Endodermal cell (in vitro differentiated cells): ENCODE results near the gene GRM5. TPM values are rescaled to one million over a fixed set of nuclear protein-coding genes. Genes with fewer than 3 reads are reported as not detected.

Experiments
- DNase-seq: peaks from one replicate; pipeline ENCODE4 v3.0.0-alpha.2; 2017
- H3K27ac ChIP-seq: 2 replicates; pipeline ENCODE4 v1.5.1; 2013; ENCODE audit warnings: mild to moderate bottlenecking, low read depth, low read length, moderate library complexity
- H3K27me3 ChIP-seq: 2 replicates; pipeline ENCODE4 v1.6.1; 2013; ENCODE audit warnings: mild to moderate bottlenecking, low read length, moderate library complexity; ENCODE audit not compliant: insufficient read depth, control insufficient read depth, poor library complexity, severe bottlenecking
- H3K36me3 ChIP-seq: 2 replicates; pipeline ENCODE4 v1.7.0; 2013; ENCODE audit warnings: mild to moderate bottlenecking, low read length, moderate library complexity; ENCODE audit not compliant: control insufficient read depth, insufficient read depth
- H3K4me1 ChIP-seq: one replicate; pipeline ENCODE4 v1.7.0; 2013; ENCODE audit warnings: low read length; ENCODE audit not compliant: control insufficient read depth, insufficient read depth
- H3K4me3 ChIP-seq: 2 replicates; pipeline ENCODE4 v1.5.1; 2013; ENCODE audit warnings: mild to moderate bottlenecking, low read length, moderate library complexity
- H3K9ac ChIP-seq: 2 replicates; pipeline ENCODE4 v1.6.1; 2013; ENCODE audit warnings: mild to moderate bottlenecking, low read length, moderate library complexity; ENCODE audit not compliant: poor library complexity, severe bottlenecking; ENCODE audit errors: extremely low read depth
- H3K9me3 ChIP-seq: 2 replicates; pipeline ENCODE4 v1.6.1; 2013; ENCODE audit warnings: mild to moderate bottlenecking, low read length, moderate library complexity; ENCODE audit not compliant: control insufficient read depth
- H3K27ac Mint-ChIP-seq: 2 replicates; pipeline ENCODE4 v1.8.0; 2020; ENCODE audit warnings: mixed read lengths
- H3K27me3 Mint-ChIP-seq: 2 replicates; pipeline ENCODE4 v1.8.0; 2021; ENCODE audit warnings: mild to moderate bottlenecking, mixed read lengths; ENCODE audit not compliant: insufficient read depth
- H3K36me3 Mint-ChIP-seq: 2 replicates; pipeline ENCODE4 v1.8.0; 2020; ENCODE audit warnings: low read depth, mixed read lengths
- H3K4me1 Mint-ChIP-seq: 2 replicates; pipeline ENCODE4 v1.8.0; 2020; ENCODE audit warnings: mixed read lengths
- H3K4me3 Mint-ChIP-seq: 2 replicates; pipeline ENCODE4 v1.8.0; 2020; ENCODE audit warnings: mild to moderate bottlenecking, moderate library complexity, mixed read lengths
- H3K9me3 Mint-ChIP-seq: 2 replicates; pipeline ENCODE4 v1.8.0; 2020; ENCODE audit warnings: mild to moderate bottlenecking, mixed read lengths
- WGBS, 2 experiments: methylation state at CpG; one replicate each; pipeline versions ENCODE4 v1.1.5 to v1.1.7; 2013; ENCODE audit warnings: missing lambda C conversion rate in 2 of 2, mixed read lengths in 1 of 2; ENCODE audit not compliant: insufficient coverage in 1 of 2, insufficient read length in 1 of 2; 5-methylcytosine and 5-hydroxymethylcytosine counted together
- total RNA-seq, 2 donors: library from RNA; stranded (reverse); fragmentation: NEBNext Ultra II Directional in 1 of 2; extraction: Animal tissue kit (Norgen Biotek cat#: 25700) in 1 of 2; gene quantifications; 2 replicates in 1 of 2; 3 replicates in 1 of 2; pipeline ENCODE4 v1.2.1, GENCODE V29; 2021
- TF ChIP-seq, protein P1 (sequence below): fragments of 200-600 bp; sonication (generic); conservative IDR thresholded peaks from 2 replicates; pipeline ENCODE4 v1.5.0; 2021; ENCODE audit warnings: antibody characterized with exemption, mild to moderate bottlenecking

The GRM5 gene
- total RNA-seq, 2 donors from 2014 or later: 0.07 to 0.09 TPM

DNA sequence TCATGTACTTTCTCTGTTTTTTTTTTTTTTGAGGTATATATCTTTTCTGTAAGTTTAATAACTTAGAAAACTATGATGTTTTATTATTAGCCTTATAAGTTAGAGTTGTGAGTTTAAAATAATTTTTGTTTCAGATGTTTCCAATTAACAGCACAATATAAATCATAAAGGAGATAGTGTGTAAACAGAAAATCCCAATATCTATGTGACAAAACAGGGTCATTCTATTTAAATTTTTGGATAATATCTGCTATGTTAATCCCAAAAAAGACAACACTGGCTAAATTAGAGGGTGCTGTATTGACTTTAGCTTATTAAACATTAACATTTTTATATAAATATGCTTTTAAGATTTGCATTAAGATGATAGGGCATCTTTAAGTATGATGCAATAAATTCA lies 410.1 kb downstream of the GRM5 start:
- Mint-ChIP-seq H3K4me3 (no peak overlapping the region), H3K27me3 (no peaks in the 10 kb centered on the region), H3K9me3 (no peaks in the 10 kb centered on the region), H3K36me3 (no peaks in the 10 kb centered on the region), H3K4me1 (peaks cover 2% of the 10 kb centered on the region), H3K27ac (no peak overlapping the region)
- TF ChIP-seq, protein P1, sequence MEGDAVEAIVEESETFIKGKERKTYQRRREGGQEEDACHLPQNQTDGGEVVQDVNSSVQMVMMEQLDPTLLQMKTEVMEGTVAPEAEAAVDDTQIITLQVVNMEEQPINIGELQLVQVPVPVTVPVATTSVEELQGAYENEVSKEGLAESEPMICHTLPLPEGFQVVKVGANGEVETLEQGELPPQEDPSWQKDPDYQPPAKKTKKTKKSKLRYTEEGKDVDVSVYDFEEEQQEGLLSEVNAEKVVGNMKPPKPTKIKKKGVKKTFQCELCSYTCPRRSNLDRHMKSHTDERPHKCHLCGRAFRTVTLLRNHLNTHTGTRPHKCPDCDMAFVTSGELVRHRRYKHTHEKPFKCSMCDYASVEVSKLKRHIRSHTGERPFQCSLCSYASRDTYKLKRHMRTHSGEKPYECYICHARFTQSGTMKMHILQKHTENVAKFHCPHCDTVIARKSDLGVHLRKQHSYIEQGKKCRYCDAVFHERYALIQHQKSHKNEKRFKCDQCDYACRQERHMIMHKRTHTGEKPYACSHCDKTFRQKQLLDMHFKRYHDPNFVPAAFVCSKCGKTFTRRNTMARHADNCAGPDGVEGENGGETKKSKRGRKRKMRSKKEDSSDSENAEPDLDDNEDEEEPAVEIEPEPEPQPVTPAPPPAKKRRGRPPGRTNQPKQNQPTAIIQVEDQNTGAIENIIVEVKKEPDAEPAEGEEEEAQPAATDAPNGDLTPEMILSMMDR: no peak
- no peak for DNase-seq
- Histone ChIP-seq H3K9ac (no peak overlapping the region), H3K9me3 (no peaks in the 10 kb centered on the region), H3K27ac (no peak overlapping the region), H3K4me1 (no peaks in the 10 kb centered on the region), H3K4me3 (no peak overlapping the region), H3K36me3 (no peaks in the 10 kb centered on the region), H3K27me3 (no peaks in the 10 kb centered on the region)

DNA sequence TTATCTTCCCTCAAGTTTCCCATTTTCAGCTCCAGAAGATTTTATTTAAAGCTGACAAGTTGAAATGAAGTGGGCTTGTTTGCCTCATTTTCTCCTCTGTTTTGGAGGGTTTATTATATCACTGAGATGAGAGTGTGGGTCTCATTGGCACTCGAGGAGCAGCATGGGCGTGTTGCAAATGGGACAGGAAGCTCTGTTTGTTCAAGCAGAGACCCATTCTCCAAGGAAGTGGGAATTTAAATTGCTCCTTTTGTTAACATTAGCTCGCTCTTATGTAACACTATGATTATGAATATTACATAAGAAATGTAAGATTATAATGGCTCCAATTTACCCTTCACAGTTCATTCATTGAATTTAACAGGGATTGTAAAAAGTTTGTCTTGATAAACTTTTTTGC lies 410.6 kb downstream of the GRM5 start:
- H3K27ac Mint-ChIP-seq: no peak overlapping the region
- peaks cover 2% of the 10 kb centered on the region for H3K4me1 Mint-ChIP-seq
- DNase-seq: no peak
- no peaks in the 10 kb centered on the region for H3K36me3 Mint-ChIP-seq
- no peak overlapping the region for H3K4me3 ChIP-seq
- H3K9ac ChIP-seq: no peak overlapping the region
- no peak overlapping the region for H3K4me3 Mint-ChIP-seq
- H3K36me3 ChIP-seq: no peaks in the 10 kb centered on the region
- TF ChIP-seq, protein P1: no peak
- H3K4me1 ChIP-seq: no peaks in the 10 kb centered on the region
- no peaks in the 10 kb centered on the region for H3K27me3 ChIP-seq
- no peak overlapping the region for H3K27ac ChIP-seq
- no peaks in the 10 kb centered on the region for H3K9me3 Mint-ChIP-seq
- no peaks in the 10 kb centered on the region for H3K27me3 Mint-ChIP-seq
- WGBS, 2 experiments: 64% methylated on average over 2 of the region's 3 CpGs; no CpG with 5 or more reads in 1 of the 2 experiments
- no peaks in the 10 kb centered on the region for H3K9me3 ChIP-seq

DNA sequence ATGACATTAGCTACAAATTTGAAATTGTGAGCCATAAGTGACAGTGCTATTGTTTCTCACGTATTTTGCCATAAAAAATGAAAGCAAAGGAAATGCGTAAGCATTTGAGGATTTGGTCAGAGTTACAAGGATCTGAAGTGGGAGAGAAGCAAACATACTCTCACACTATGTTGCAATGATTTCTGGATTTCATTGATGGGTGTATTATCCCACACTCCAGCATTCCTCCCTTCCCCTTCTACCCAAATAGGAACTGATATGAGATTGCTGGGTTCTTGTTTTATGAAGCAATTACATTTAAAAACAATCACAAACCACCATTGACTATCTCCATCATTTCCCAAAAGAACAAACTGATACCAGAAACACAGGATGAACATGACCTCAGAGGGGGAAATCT lies 414.2 kb downstream of the GRM5 start:
- Mint-ChIP-seq H3K9me3 (no peaks in the 10 kb centered on the region), H3K36me3 (no peaks in the 10 kb centered on the region), H3K27me3 (no peaks in the 10 kb centered on the region), H3K4me1 (peaks cover 2% of the 10 kb centered on the region), H3K27ac (no peak overlapping the region), H3K4me3 (no peak overlapping the region)
- DNase-seq: no peak
- Histone ChIP-seq H3K9me3 (no peaks in the 10 kb centered on the region), H3K4me3 (no peak overlapping the region), H3K27ac (no peak overlapping the region), H3K4me1 (no peaks in the 10 kb centered on the region), H3K36me3 (no peaks in the 10 kb centered on the region), H3K27me3 (no peaks in the 10 kb centered on the region), H3K9ac (no peak overlapping the region)
- 95% methylated on average over 2 of the region's 2 CpGs; no CpG with 5 or more reads in 1 of the 2 experiments for WGBS, 2 experiments
- TF ChIP-seq, protein P1: no peak
